ENCODE results near the gene FMN1. TPM values are rescaled to one million over a fixed set of nuclear protein-coding genes. Genes with fewer than 3 reads are reported as not detected.

The FMN1 gene
- total RNA-seq, 1 experiment from 2014 or later: 2.4 TPM

GRCh38 chr15:33160581-33161165 is 33.8 kb downstream of the FMN1 start:
- TF ChIP-seq CTCF (conservative IDR thresholded peaks at IDR 0.05; ENCODE audit: low read depth, low read length) (no peak), EZH2phosphoT487 (IDR thresholded peaks at IDR 0.05; ENCODE audit: borderline replicate concordance, low read length) (no peak), EZH2 (IDR thresholded peaks at IDR 0.05; ENCODE audit: low read length, unreplicated experiment) (no peak)
- Histone ChIP-seq H3F3A (ENCODE audit: low read length, unreplicated experiment) (no peaks in the 10 kb centered on the region), H4K20me1 (ENCODE audit: low read length) (no peaks in the 10 kb centered on the region), H2AFZ (ENCODE audit: low read length) (no peak overlapping the region), H3K4me3 (ENCODE audit: low read length) (no peak overlapping the region), H3K36me3 (ENCODE audit: low read depth, low read length) (no peaks in the 10 kb centered on the region), H3K27ac (ENCODE audit: low read length) (no peak overlapping the region), H3K4me1 (ENCODE audit: insufficient read depth, low read length) (no peaks in the 10 kb centered on the region), H3K9me2 (replicated peaks; ENCODE audit: low read length) (no peaks in the 10 kb centered on the region), H3K27me3 (ENCODE audit: low read length) (peaks cover 10% of the 10 kb centered on the region; the same call in 1 of the 2 replicates), H3K9ac (ENCODE audit: low read length) (no peak overlapping the region), H3K4me2 (ENCODE audit: low read length) (no peak overlapping the region), H3K79me2 (ENCODE audit: low read length) (no peaks in the 10 kb centered on the region), H3K9me3 (ENCODE audit: low read length) (no peaks in the 10 kb centered on the region)
- BruUV-seq (replicated peaks): no TSS peak
- ATAC-seq: no peak
- intact Hi-C loops (cut with micrococcal nuclease): no loop called here
- ChIA-PET POLR2A (ENCODE audit: unreplicated experiment) (no interaction called here), CTCF (no interaction called here)
- no peak for DNase-seq

GRCh38 chr15:33159726-33160453 is 34.6 kb downstream of the FMN1 start:
- CTCF ChIA-PET: no interaction called here
- no peak overlapping the region for H3K9ac ChIP-seq (ENCODE audit: low read length)
- no TSS peak for BruUV-seq (replicated peaks)

More at GRCh38 chr15:33159726-33160453, 34.6 kb downstream of the FMN1 start:
- Histone ChIP-seq H3K9me3 (ENCODE audit: low read length) (no peaks in the 10 kb centered on the region), H3K79me2 (ENCODE audit: low read length) (no peaks in the 10 kb centered on the region), H3K27ac (ENCODE audit: low read length) (no peak overlapping the region), H3K4me3 (ENCODE audit: low read length) (no peak overlapping the region), H3F3A (ENCODE audit: low read length, unreplicated experiment) (no peaks in the 10 kb centered on the region), H3K9me2 (replicated peaks; ENCODE audit: low read length) (no peaks in the 10 kb centered on the region), H3K36me3 (ENCODE audit: low read depth, low read length) (no peaks in the 10 kb centered on the region), H4K20me1 (ENCODE audit: low read length) (no peaks in the 10 kb centered on the region), H3K4me1 (ENCODE audit: insufficient read depth, low read length) (no peaks in the 10 kb centered on the region), H3K4me2 (ENCODE audit: low read length) (no peak overlapping the region), H3K27me3 (ENCODE audit: low read length) (peaks cover 8% of the 10 kb centered on the region; the same call in 1 of the 2 replicates), H2AFZ (ENCODE audit: low read length) (no peak overlapping the region)
- ATAC-seq (peak; percentile 27; the same call in 1 of the 2 replicates), DNase-seq (peak; percentile 46)
- intact Hi-C loops (cut with micrococcal nuclease): no loop called here
- TF ChIP-seq EZH2phosphoT487 (IDR thresholded peaks at IDR 0.05; ENCODE audit: borderline replicate concordance, low read length): no peak
- TF ChIP-seq CTCF (conservative IDR thresholded peaks at IDR 0.05; ENCODE audit: low read depth, low read length): peak; percentile 46
- POLR2A ChIA-PET (ENCODE audit: unreplicated experiment): no interaction called here

Measured in PC-3 (cell line).